Retinal pigment epithelial cell (primary cell): ENCODE data around the gene OSBPL5.
A peak's percentile ranks its signal among the peaks of the same experiment; 100 is the strongest.

Experiments
- DNase-seq: peaks from one replicate; pipeline ENCODE4 v3.0.0-alpha.2; 2010; ENCODE audit warnings: low read depth
- H3K4me3 ChIP-seq: 2 replicates; pipeline ENCODE4 v1.5.1; 2011; ENCODE audit warnings: mild to moderate bottlenecking, low read length, control low read depth, moderate library complexity
- CTCF ChIP-seq: conservative IDR thresholded peaks from 2 replicates; pipeline ENCODE4 v1.5.1; 2011; ENCODE audit warnings: low read depth, low read length, control low read depth, inconsistent platforms

Gene OSBPL5

GRCh38 chr11:3165916-3166267 is 782 bp upstream of the OSBPL5 start:
- DNase-seq: no peak
- no peak for TF ChIP-seq CTCF
- H3K4me3 ChIP-seq: no peak overlapping the region

- H3K4me3 ChIP-seq: peak overlapping the region; percentile 65
- TF ChIP-seq CTCF: no peak
- no peak for DNase-seq
These were observed 458 bp downstream of the OSBPL5 start for GRCh38 chr11:3164552-3165151.

GRCh38 chr11:3164138-3164551 is 965 bp downstream of the OSBPL5 start:
- DNase-seq: no peak
- peak overlapping the region; percentile 65 for H3K4me3 ChIP-seq
- no peak for TF ChIP-seq CTCF

GRCh38 chr11:3163241-3163981 is 1.7 kb downstream of the OSBPL5 start:
- no peak for TF ChIP-seq CTCF
- no peak overlapping the region for H3K4me3 ChIP-seq
- no peak for DNase-seq

- DNase-seq: no peak
- TF ChIP-seq CTCF: no peak
- H3K4me3 ChIP-seq: no peak overlapping the region
These were observed 2.5 kb downstream of the OSBPL5 start for GRCh38 chr11:3162410-3163240.

- H3K4me3 ChIP-seq: no peak overlapping the region
- DNase-seq: no peak
- TF ChIP-seq CTCF: no peak
These were observed 3.2 kb downstream of the OSBPL5 start for GRCh38 chr11:3161720-3162409.
